Omental fat pad (tissue), 4 donors: Measurements from ENCODE around the gene ATP9B. TPM values are rescaled to one million over a fixed set of nuclear protein-coding genes. Genes with fewer than 3 reads are reported as not detected.

Experiments used
- ATAC-seq: fragments of 150-250 bp; one replicate; pipeline ENCODE4 v1.9.1; 2016; ENCODE audit warnings: mild to moderate bottlenecking, moderate library complexity; ENCODE audit not compliant: low FRiP score
- DNase-seq: peaks from one replicate; pipeline ENCODE4 v3.0.0-alpha.2; 2019; ENCODE audit warnings: low spot score
- CTCF ChIP-seq, 3 donors: fragments of 450-650 bp; IDR thresholded peaks; one replicate each; pipeline ENCODE4 v1.5.1; 2016 to 2017; ENCODE audit warnings: antibody characterized with exemption in 3 of 3, mild to moderate bottlenecking in 3 of 3, moderate library complexity in 2 of 3
- total RNA-seq, 4 donors: library from RNA; depleted of rRNA; stranded (reverse); fragments of >200 nt; gene quantifications; one replicate each; pipeline ENCODE4 v1.1.0, GENCODE V29; 2016

The ATP9B gene
- total RNA-seq, 4 donors from 2014 or later, result 28.8 to 47.3 (median 39.8) TPM

- ATAC-seq, result no peak
- DNase-seq, result no peak
- TF ChIP-seq CTCF (IDR thresholded peaks at IDR 0.05), result no peak
Measured at GRCh38 chr18:79381811-79382311, 312.7 kb downstream of the ATP9B start.

GRCh38 chr18:79382681-79383387, 313.6 kb downstream of the ATP9B start:
- TF ChIP-seq CTCF (IDR thresholded peaks at IDR 0.05), result no peak
- ATAC-seq (no peak), DNase-seq (no peak)

- no peak for TF ChIP-seq CTCF (IDR thresholded peaks at IDR 0.05)
- ATAC-seq, result no peak
- DNase-seq, result no peak
Measured at GRCh38 chr18:79383388-79384056, 314.3 kb downstream of the ATP9B start.

- no peak for ATAC-seq
- TF ChIP-seq CTCF (IDR thresholded peaks at IDR 0.05), result no peak
- DNase-seq, result no peak
Measured at GRCh38 chr18:79384151-79384807, 315.1 kb downstream of the ATP9B start.

GRCh38 chr18:79384834-79385233, 315.6 kb downstream of the ATP9B start:
- no peak for TF ChIP-seq CTCF (IDR thresholded peaks at IDR 0.05)
- DNase-seq, result no peak
- ATAC-seq, result no peak

GRCh38 chr18:79385326-79385707, 316.1 kb downstream of the ATP9B start:
- ATAC-seq (no peak), DNase-seq (no peak)
- no peak for TF ChIP-seq CTCF (IDR thresholded peaks at IDR 0.05)
